ENCODE measurements around the gene CYFIP1. TPM values are rescaled to one million over a fixed set of nuclear protein-coding genes. Genes with fewer than 3 reads are reported as not detected.

CYFIP1 gene
- total and polyA plus RNA-seq, 11 donors: 7.6 to 111 (median 32.8) TPM

DNA sequence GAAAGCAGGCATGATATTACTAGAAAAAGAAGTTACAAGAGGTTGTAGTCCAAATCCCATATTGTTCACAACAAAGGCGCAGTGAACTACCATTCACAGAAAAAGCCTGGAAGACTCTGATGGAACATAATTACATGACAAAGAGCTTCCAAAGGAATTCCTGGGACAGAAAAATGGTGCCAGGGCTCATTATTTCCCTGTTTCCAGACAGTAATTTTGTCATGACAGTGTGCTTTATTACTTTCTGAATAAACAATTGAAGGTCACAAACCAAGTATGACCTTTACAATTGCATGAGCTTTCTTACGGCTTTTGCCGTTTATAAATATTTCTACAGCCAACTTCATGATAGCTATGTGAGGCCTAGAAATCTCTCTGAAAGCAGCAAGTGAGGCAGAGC lies 61.0 kb downstream of the CYFIP1 start:
- TF ChIP-seq POLR2A (IDR thresholded peaks at IDR 0.05): no peak
- TF ChIP-seq, protein P1, sequence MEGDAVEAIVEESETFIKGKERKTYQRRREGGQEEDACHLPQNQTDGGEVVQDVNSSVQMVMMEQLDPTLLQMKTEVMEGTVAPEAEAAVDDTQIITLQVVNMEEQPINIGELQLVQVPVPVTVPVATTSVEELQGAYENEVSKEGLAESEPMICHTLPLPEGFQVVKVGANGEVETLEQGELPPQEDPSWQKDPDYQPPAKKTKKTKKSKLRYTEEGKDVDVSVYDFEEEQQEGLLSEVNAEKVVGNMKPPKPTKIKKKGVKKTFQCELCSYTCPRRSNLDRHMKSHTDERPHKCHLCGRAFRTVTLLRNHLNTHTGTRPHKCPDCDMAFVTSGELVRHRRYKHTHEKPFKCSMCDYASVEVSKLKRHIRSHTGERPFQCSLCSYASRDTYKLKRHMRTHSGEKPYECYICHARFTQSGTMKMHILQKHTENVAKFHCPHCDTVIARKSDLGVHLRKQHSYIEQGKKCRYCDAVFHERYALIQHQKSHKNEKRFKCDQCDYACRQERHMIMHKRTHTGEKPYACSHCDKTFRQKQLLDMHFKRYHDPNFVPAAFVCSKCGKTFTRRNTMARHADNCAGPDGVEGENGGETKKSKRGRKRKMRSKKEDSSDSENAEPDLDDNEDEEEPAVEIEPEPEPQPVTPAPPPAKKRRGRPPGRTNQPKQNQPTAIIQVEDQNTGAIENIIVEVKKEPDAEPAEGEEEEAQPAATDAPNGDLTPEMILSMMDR (IDR thresholded peaks at IDR 0.05): no peak
- DNase-seq (no peak), ATAC-seq (no peak)
- intact Hi-C loops (cut with DNase I): loop anchor here in 2 of 10 donors (10.0 kb wide), 2 partner anchors 64 to 96 kb away; no protein-coding TSS in a partner anchor
- Histone ChIP-seq H3K9me3 (no peaks in the 10 kb centered on the region), H3K36me3 (peaks cover 0 to 99% (median 78%) of the 10 kb centered on the region in 9 donors), H3K4me1 (no peaks in the 10 kb centered on the region), H3K4me3 (no peak overlapping the region), H3K27me3 (no peaks in the 10 kb centered on the region), H3K27ac (no peak overlapping the region)
- 58 to 86% (median 61%) methylated on average over 3 of the region's 3 CpGs for WGBS, 4 donors

DNA sequence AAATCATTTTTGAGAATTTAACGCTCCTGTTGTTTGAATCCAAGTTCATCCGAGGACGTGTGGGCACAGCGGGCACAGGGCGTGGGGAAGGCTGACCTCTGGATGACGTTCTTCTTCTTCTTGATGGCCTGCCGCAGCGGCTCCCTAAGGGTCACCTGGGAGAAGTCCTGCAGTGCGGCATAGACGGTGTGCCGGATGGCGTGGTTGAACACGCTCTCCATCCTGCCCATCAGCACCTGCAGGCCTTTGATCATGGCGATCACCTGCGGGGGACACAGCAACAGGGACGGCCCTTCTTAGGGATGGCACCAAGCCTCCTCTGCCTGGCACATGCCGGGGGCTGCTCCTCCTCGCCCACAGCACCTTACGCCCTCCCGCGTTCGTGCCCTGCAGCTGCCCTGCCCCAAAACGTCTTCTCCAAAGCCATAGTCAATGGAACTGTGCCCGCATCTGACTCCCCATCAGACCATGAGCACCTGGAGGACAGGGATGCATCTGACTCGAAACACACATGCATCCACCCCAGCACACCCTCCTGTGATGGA lies 61.5 kb downstream of the CYFIP1 start:
- Histone ChIP-seq H3K4me1 (no peaks in the 10 kb centered on the region), H3K36me3 (peaks cover 0 to 99% (median 81%) of the 10 kb centered on the region in 9 donors), H3K27me3 (no peaks in the 10 kb centered on the region), H3K9me3 (no peaks in the 10 kb centered on the region), H3K4me3 (no peak overlapping the region), H3K27ac (no peak overlapping the region)
- ATAC-seq (no peak), DNase-seq (no peak)
- intact Hi-C loops (cut with DNase I): loop anchor here in 2 of 10 donors (10.0 kb wide), 2 partner anchors 64 to 96 kb away; no protein-coding TSS in a partner anchor
- 94 to 97% (median 96%) methylated on average over 21 to 25 of the region's 25 CpGs for WGBS, 4 donors
- TF ChIP-seq, protein P1 (IDR thresholded peaks at IDR 0.05): no peak
- no peak for TF ChIP-seq POLR2A (IDR thresholded peaks at IDR 0.05)

DNA sequence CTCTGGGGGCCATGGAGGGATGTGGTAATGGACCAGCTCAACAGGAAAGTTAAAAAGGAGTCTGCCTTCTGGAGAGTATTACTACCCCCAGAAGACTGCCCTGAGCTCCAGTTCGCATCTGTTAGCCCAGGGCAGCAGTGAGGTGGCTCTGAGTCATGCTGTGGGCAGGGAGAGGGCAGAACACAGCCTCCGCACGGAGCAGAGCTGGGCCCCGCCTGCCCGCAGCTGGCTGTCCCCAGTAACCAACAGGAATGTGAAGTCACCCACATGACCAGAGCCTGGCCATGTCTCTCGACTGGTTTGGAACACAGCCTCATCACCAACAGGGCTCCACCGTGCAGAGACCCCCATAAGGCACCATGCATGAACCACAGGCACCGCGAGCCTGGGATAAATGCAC lies 62.1 kb downstream of the CYFIP1 start:
- no peaks in the 10 kb centered on the region for H3K27me3 ChIP-seq
- H3K27ac ChIP-seq: no peak overlapping the region
- 94 to 100% (median 96%) methylated on average over 8 to 9 of the region's 9 CpGs for WGBS, 4 donors
- H3K4me3 ChIP-seq: no peak overlapping the region
- no peaks in the 10 kb centered on the region for H3K4me1 ChIP-seq
- no peak for TF ChIP-seq POLR2A (IDR thresholded peaks at IDR 0.05)
- TF ChIP-seq, protein P1 (IDR thresholded peaks at IDR 0.05): no peak
- no peak for ATAC-seq
- no peaks in the 10 kb centered on the region for H3K9me3 ChIP-seq
- peaks cover 0 to 99% (median 78%) of the 10 kb centered on the region in 9 donors for H3K36me3 ChIP-seq
- no peak for DNase-seq
- intact Hi-C loops (cut with DNase I): loop anchor here in 2 of 10 donors (10.0 kb wide), 2 partner anchors 63 to 97 kb away; no protein-coding TSS in a partner anchor

DNA sequence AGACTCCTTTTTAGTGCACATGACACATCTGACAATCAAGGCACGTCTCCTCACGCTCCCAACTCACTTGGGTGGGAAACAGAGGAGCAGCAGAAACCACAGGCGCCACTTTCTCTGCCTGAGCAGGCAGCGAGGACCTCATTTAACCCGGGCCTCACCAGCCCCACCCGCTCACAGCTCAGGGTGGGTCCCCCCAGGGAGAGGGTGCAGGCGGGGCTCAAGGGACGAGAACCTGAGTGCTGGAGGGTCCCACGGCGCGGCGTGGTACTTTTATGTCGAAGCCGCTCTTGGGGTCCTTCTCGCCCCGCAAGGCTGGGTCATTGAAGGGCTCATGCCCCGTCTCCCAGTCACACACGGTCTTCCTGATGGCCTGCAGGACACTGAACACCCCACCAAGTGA lies 62.6 kb downstream of the CYFIP1 start:
- Histone ChIP-seq H3K4me1 (no peaks in the 10 kb centered on the region), H3K4me3 (no peak overlapping the region), H3K27ac (no peak overlapping the region), H3K36me3 (peaks cover 0 to 99% (median 76%) of the 10 kb centered on the region in 9 donors), H3K27me3 (no peaks in the 10 kb centered on the region), H3K9me3 (no peaks in the 10 kb centered on the region)
- 93 to 97% (median 96%) methylated on average over 13 to 18 of the region's 18 CpGs for WGBS, 4 donors
- ATAC-seq (no peak), DNase-seq (no peak)
- intact Hi-C loops (cut with DNase I): loop anchor here in 3 of 10 donors (2.0 to 10.0 kb wide), 3 partner anchors 23 to 97 kb away; no protein-coding TSS in a partner anchor
- TF ChIP-seq, protein P1 (IDR thresholded peaks at IDR 0.05): no peak

Measured in heart left ventricle (tissue), 16 donors.